NK-92 (cell line): ENCODE data around the gene CREBRF.
"Not testable (repeated sequence)": the region's sequence is repeated elsewhere in the genome, so short reads cannot be mapped to it uniquely, and the experiment has no call there.

ENCODE experiments used
- DNase-seq: peaks from one replicate; lab custom pipeline; 2025; ENCODE audit not compliant: unreplicated experiment; lab: John Stamatoyannopoulos, UW

Gene CREBRF

DNA sequence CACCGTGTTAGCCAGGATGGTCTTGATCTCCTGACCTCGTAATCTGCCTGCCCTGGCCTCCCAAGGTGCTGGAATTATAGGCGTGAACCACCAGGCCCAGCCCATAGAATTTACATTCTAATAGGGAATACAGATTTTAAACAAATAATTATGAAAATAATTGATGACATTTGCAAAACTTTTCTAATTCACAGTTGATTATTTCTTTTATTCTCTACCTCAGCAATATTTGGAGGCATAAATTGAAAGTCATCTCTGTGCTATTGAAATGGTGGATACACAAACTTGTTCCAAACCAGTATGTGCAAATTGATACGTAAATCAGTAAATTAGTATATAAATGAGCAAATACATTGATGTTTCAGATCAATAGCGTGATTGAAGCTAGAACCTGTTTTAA, 96.4 kb downstream of the CREBRF start:
- DNase-seq: no peak

DNA sequence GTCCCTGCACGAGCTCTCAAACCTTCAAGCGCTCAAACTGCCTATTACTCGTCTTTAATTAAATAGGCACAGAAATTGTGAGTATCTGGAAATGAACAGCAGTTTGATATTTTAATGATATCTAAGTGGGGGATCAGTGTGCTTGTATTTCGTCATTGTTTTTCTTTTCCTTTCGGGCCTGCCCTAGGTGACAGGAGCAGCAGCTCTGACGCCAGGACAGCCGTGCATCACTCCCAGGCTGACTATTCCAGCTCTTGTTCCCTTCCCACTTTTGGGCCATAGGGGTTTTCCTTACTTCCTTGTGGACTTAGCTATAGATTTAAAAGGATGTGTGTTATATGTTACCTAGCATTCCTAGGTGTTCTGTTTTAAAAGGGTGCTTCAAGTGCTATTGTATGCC, 97.7 kb downstream of the CREBRF start:
- DNase-seq: no peak

DNA sequence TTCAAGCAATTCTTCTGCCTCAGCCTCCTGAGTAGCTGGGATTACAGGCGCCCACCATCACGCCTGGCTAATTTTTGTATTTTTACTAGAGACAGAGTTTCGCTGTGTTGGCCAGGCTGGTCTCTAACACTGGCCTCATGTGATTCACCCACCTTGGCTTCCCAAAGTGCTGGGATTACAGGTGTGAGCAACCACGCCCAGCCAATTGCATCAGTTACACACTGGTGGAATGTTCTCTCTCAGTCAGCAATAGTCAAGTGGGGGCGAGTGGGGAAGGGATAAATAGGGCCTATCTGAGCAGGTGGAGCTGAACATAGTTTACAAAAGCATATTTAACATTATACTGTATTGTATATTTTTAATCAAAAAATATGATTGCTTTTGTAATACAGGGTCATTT, 98.5 kb downstream of the CREBRF start:
- not testable (repeated sequence) for DNase-seq

DNA sequence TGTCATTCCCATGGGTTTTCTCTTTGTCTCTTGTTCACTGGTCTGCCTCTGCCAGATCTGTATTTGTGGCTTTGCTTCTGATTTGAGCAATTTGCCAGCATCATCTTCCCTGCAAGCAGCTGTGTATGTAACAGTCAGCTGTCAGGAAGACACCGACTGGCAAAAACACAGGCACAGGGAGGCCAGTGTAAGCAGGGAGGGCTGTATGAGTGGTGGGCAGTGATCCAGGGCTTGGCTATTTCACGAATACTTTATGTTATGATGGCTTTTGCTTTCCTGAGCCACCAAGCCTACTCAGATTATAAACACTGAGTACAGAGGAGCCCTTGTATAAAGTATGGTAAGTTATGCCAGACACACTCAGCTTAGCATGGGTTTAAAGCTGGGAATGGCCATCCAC, 99.8 kb downstream of the CREBRF start:
- DNase-seq: no peak

DNA sequence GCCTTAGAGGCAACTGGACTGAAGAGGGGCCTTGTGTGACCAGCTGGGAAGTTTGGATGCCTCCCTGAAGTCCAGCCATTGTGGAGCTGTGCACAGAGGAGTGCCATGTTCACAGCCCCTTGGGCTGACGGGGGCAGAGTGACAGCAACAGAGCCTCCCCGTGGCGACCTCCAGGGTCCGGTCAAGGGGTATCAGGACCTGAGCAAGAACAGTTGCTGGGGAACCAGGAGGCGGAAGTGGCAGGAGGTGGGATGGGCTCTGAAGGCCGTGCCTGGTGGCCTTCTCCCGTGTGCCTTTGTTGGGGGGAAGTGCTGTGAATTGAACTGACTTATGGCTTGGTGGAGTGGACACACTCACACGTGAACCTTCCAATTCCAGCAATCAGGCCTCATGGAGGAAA, 102.2 kb downstream of the CREBRF start:
- no peak for DNase-seq

DNA sequence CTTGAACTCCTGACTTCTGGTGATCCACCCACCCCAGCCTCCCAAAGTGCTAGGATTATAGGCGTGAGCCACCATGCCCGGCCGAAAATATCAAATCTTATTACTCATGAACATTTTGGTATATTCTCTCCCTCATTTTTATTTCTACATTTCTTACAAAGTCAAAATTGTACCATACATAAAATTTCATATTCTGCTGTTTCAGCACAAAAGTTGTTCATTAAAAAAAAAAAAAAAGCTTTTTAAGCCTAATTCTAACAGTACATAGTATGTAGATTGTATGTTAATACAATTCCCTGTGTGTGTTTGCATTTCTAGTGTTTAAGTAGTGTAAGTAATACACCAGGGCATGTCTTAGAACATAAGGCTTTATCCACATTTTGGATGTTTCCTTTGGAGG, 103.1 kb downstream of the CREBRF start:
- DNase-seq: no peak

DNA sequence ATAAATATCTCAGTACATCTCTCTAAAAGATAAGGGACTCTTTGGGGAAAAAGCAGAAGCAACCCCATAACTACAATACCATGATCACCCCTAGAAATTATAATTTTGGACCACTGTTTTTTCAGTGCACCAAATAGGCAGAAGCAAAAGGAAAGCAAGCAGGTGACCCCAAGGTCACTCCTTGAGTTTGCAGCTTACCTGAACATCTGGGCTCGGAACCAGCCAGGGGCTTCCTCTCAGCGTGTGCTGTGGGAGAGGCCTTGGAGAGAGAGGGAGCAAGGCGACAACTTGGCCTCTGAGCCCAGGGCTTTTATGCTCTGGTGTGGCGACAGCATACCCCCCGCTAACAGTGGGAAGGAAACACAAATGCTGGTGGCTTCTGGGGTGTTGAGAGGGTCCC, 105.0 kb downstream of the CREBRF start:
- no peak for DNase-seq

DNA sequence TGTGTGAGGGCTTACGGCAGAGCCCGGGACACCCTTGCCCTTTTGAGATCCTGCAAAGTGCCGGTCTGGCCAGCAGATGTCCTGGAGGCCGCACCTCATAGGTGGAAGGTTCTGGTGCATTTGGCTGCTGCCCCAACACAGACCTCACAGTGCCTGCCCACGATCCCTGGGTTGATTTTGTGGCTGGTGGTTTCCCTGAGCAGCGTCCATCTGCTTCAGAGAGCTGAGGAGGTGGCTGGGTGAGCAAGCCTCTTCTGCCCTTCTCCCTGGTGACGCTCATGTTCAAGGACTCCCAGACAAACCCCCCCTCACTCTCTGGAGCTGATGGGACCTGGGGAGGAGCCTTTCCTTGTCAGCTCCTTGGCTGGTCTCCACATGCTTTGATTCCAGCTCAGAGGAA, 107.1 kb downstream of the CREBRF start:
- DNase-seq: no peak

DNA sequence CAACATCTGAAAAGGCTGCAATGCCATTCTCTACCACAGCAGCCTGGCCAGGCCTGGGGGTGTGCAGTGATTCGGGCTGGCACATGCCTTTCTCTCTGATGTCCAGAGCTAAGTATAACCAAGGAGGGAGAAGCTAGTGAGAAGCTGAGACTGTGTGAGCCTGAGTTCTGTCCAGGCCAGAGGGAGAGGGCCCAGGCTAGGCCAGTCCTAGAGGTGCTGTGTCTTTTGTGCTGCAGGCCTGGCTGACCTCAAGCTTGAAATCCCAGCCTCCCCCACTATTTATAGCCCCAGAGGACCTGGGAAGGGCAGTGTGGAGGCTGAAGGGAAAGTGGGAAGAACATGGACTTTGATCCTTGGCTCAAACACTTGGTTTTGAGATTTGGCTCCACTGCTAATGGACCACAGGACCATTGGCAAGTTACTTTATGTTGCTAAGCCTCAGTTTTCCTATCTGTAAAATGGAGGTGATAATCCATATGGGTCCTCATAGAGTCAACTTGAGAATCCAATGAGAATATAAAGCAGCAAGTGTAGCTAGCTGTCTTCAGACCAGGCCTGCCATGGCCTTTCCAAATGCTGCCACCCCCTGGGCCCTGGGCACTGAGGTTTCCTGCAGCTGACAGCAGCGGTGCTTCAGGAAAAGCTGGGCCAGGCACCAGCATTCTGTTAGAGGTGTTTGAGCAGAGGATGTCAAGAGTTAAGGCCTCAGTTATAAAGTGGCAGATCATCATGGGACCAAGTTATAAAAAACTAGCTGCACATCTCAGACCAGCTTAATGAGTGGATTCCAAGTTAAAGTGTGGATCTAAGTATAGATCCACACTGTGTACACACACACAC, 109.2 kb downstream of the CREBRF start:
- DNase-seq: no peak

DNA sequence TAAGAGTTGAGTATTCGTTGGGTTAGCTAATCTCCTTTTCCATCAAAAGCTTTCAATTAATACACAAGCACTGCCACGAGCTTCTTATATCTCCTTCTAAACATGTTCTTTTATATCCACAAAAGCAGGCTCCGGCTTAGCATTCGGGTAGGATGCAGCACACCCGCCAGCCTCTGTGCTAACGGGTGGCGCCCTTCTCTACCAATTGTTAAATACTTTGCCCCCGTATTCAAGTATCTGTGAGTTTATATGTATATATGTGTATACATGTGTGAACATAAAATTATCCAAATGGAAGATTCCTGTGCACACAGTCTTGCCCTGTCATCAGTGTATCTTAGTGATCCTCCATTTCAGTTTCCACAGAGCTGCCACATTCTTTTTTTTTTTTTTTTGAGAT, 116.0 kb downstream of the CREBRF start:
- no peak for DNase-seq

DNA sequence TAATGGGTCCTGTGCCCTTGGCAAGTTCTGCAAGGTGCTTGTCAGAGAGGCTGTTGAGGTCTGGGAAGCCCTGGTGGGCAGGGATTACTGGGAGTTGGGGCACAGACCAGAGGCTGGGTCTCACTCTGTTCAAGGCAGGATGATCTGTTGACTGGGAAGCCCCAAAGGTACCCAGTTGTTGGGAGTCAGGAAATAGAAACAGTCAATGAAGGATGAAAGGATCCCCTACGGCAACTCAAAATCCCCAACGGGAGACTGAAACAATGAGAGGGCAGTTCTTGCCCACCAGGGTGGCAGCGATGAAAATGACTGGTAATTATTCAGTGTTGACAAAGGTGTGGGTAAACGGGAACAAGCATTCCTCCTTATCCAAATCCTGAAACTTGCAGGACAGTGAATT, 119.4 kb downstream of the CREBRF start:
- DNase-seq: no peak

DNA sequence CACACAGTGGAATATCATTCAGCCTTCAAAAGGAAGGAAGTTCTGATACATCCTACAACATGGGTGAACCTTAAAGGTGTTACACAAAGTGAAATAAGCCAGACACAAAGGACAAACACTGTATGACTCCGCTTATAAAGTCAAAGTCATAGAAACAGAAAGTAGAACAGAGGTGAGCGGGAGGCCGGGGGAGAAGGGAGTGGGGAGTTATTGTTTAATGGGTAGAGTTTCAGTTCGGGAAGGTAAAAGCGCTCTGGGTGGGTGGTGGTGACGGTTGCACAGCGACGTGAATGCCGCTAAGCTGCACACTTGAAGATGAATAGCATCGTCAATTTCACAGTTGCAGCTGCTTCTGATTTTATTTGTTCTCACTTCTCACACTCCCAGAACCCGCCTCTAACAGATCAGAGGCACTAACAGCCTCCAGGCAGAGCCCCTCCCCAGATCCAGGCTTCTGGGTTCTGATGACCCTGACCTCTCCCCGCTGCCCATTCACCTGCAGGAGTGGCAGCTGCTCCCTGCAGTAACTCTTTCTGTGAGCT, 122.3 kb downstream of the CREBRF start:
- no peak for DNase-seq

DNA sequence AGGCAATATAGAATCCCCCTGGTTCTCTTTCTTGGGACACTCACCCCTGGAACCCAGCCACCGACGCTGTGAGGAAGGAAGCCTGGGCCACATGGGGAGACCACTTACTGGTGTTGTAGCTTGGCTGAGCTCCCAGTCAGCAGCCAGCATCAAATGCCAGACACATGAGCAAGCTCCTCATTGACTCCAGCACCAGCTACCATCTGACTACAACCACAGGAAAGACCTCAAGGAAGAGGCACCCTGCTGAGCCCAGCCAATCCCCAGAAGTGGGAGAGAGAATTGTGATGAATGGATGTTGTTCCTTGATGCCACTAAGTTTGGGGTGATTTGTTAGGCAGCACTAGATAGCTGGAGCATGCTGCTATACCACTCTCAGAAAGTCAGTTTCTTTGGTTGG, 124.2 kb downstream of the CREBRF start:
- DNase-seq: no peak

DNA sequence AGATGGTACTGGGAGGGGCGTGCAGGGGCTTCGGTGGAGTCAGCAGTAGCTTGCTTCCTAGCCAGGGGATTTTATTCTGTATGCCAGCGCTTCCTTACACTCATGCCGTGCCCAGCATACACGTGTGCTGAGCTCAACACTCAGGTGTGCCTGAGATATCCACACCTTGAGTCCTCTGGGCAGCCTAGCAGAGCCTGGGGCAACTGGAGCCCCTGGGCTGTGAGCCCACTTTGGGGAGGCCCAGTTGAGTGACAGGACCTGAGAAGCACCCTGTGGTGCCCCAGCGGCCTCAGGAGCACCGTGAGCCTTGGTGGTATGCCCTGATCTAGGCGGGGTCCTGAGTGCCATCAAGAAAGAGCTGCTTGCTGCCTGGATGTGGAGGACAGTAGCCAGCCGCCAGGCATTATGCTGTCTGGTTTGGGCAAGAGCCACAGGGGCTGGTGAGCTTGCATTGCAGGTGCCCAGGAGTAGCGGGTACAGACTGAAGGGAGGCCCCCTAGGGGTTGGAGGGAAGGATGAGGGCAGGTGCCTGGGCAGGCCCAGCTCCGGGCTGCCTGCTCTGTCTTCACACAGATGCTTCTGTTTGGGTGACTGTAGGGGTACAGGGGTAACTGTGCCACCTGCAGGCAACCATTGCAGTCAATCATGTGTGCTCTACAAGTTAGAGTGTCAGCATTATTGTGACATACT, 131.0 kb downstream of the CREBRF start:
- DNase-seq: no peak

DNA sequence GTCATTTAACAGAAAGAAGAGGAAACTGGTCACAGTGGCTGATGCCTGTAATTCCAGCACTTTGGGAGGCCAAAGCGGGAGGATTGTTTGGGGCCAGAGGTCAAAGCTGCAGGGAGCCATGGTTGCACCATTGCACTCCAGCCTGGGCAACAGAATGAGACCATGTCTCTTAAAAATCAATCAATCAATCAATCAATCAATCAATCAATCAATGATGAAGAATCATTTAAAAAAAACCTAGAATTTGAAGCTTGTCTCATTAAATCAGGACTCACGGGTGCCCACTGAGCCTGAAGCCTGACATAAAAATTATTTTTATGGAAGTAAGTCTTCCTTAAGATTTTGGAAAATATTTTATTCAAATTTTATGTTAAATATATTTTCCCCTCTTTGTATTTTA, 132.1 kb downstream of the CREBRF start:
- DNase-seq: no peak
